ENCODE data around the gene INTS11.

INTS11 gene

GRCh38 chr1:1332774-1333480 lies 8.5 kb upstream of the INTS11 start:
- DNase-seq (ENCODE audit: low read depth), result no peak
- H3K4me3 ChIP-seq (ENCODE audit: low read depth, low read length), result no peak overlapping the region
- no peak for TF ChIP-seq CTCF (IDR thresholded peaks at IDR 0.05; ENCODE audit: control insufficient read depth, extremely low read depth, insufficient read depth)

GRCh38 chr1:1332031-1332755 lies 7.7 kb upstream of the INTS11 start:
- no peak for DNase-seq (ENCODE audit: low read depth)
- H3K4me3 ChIP-seq (ENCODE audit: low read depth, low read length), result no peak overlapping the region
- no peak for TF ChIP-seq CTCF (IDR thresholded peaks at IDR 0.05; ENCODE audit: control insufficient read depth, extremely low read depth, insufficient read depth)

GRCh38 chr1:1331068-1331965 lies 6.9 kb upstream of the INTS11 start, which contains the start of gene TAS1R3:
Gene TAS1R3, plus strand, starts transcription at chr1:1331280. Its CDS starts 66 bp downstream, at chr1:1331346.
- no peak for DNase-seq (ENCODE audit: low read depth)

GRCh38 chr1:1330366-1331067 lies 6.1 kb upstream of the INTS11 start:
- H3K4me3 ChIP-seq (ENCODE audit: low read depth, low read length), result no peak overlapping the region
- no peak for DNase-seq (ENCODE audit: low read depth)

More at GRCh38 chr1:1331068-1331965, 6.9 kb upstream of the INTS11 start, which contains the start of gene TAS1R3:
- no peak within 1 kb of the TSS for H3K4me3 ChIP-seq (ENCODE audit: low read depth, low read length)
- no peak for TF ChIP-seq CTCF (IDR thresholded peaks at IDR 0.05; ENCODE audit: control insufficient read depth, extremely low read depth, insufficient read depth)

GRCh38 chr1:1329304-1330210 lies 5.1 kb upstream of the INTS11 start:
- H3K4me3 ChIP-seq (ENCODE audit: low read depth, low read length), result no peak overlapping the region
- no peak for DNase-seq (ENCODE audit: low read depth)
- TF ChIP-seq CTCF (IDR thresholded peaks at IDR 0.05; ENCODE audit: control insufficient read depth, extremely low read depth, insufficient read depth), result no peak

More at GRCh38 chr1:1330366-1331067, 6.1 kb upstream of the INTS11 start:
- TF ChIP-seq CTCF (IDR thresholded peaks at IDR 0.05; ENCODE audit: control insufficient read depth, extremely low read depth, insufficient read depth), result no peak

All from LNCaP clone FGC (cell line).